PFSK-1 (cell line): ENCODE measurements around the gene SETD1A. TPM values are rescaled to one million over a fixed set of nuclear protein-coding genes. Genes with fewer than 3 reads are reported as not detected.

Experiments
- FOXP2 ChIP-seq: optimal IDR thresholded peaks from 2 replicates; pipeline ENCODE3; 2011; ENCODE audit warnings: borderline replicate concordance, control low read depth, inconsistent platforms; ENCODE audit not compliant: insufficient read depth; ENCODE audit errors: extremely low read length, extremely low read depth
- POLR2AphosphoS5 ChIP-seq: IDR thresholded peaks from 2 replicates; pipeline ENCODE4 v1.6.1; 2012; ENCODE audit warnings: low read depth, mild to moderate bottlenecking, control low read depth, low read length, moderate library complexity
- REST ChIP-seq, 2 experiments: IDR thresholded peaks; 2 replicates each; pipeline versions ENCODE4 v1.6.1 to v1.8.0; 2011 to 2012; ENCODE audit warnings: low read depth in 2 of 2, low read length in 2 of 2, control low read depth in 1 of 2, inconsistent platforms in 1 of 2, mild to moderate bottlenecking in 1 of 2, moderate library complexity in 1 of 2; ENCODE audit not compliant: insufficient read depth in 1 of 2
- SIN3A ChIP-seq: IDR thresholded peaks from 2 replicates; pipeline ENCODE4 v1.6.1; 2012; ENCODE audit warnings: mild to moderate bottlenecking, low read length, moderate library complexity, borderline replicate concordance; ENCODE audit not compliant: insufficient read depth
- TAF1 ChIP-seq: IDR thresholded peaks from 2 replicates; pipeline ENCODE4 v1.6.1; 2012; ENCODE audit warnings: low read length, control low read depth, borderline replicate concordance; ENCODE audit not compliant: insufficient read depth
- polyA plus RNA-seq: library from polyadenylated mRNA; unstranded; fragments of >200 nt; gene quantifications from one replicate; pipeline ENCODE4 v1.2.1, GENCODE V29; 2012; ENCODE audit warnings: low read depth, missing spikeins; ENCODE audit not compliant: insufficient read length

SETD1A gene
- 19.3 TPM for polyA plus RNA-seq

- TF ChIP-seq SIN3A (no peak), FOXP2 (no peak), POLR2AphosphoS5 (no peak), TAF1 (no peak), REST (IDR thresholded peaks at IDR 0.05; ENCODE audit: insufficient read depth in 1 of 2, low read depth in 2 of 2, low read length in 2 of 2) (no peak)
Measured at GRCh38 chr16:30957456-30958174, at the start of gene SETD1A. Gene SETD1A, plus strand, starts transcription at chr16:30957754. Its CDS starts 978 bp downstream, at chr16:30958732.

GRCh38 chr16:30910427-30911029 is 47.0 kb upstream of the SETD1A start:
- TF ChIP-seq TAF1 (no peak), POLR2AphosphoS5 (no peak), SIN3A (no peak)

- TF ChIP-seq POLR2AphosphoS5, result no peak
- no peak for TF ChIP-seq SIN3A
- no peak for TF ChIP-seq FOXP2
- no peak for TF ChIP-seq TAF1
Measured at GRCh38 chr16:30912794-30913412, 44.7 kb upstream of the SETD1A start.

- no peak for TF ChIP-seq TAF1
- TF ChIP-seq POLR2AphosphoS5, result no peak
- no peak for TF ChIP-seq FOXP2
- no peak for TF ChIP-seq REST (IDR thresholded peaks at IDR 0.05; ENCODE audit: insufficient read depth in 1 of 2, low read depth in 2 of 2, low read length in 2 of 2)
- no peak for TF ChIP-seq SIN3A
Measured at GRCh38 chr16:30914830-30915229, 42.7 kb upstream of the SETD1A start.

- TF ChIP-seq POLR2AphosphoS5, result no peak
- no peak for TF ChIP-seq REST (IDR thresholded peaks at IDR 0.05; ENCODE audit: insufficient read depth in 1 of 2, low read depth in 2 of 2, low read length in 2 of 2)
- no peak for TF ChIP-seq SIN3A
- TF ChIP-seq FOXP2, result no peak
- no peak for TF ChIP-seq TAF1
Measured at GRCh38 chr16:30918614-30919013, 38.9 kb upstream of the SETD1A start.

GRCh38 chr16:30920891-30921290 is 36.7 kb upstream of the SETD1A start:
- no peak for TF ChIP-seq TAF1
- no peak for TF ChIP-seq FOXP2
- TF ChIP-seq POLR2AphosphoS5, result no peak
- TF ChIP-seq SIN3A, result no peak
- no peak for TF ChIP-seq REST (IDR thresholded peaks at IDR 0.05; ENCODE audit: insufficient read depth in 1 of 2, low read depth in 2 of 2, low read length in 2 of 2)
